ENCODE results near the gene GIPC2. TPM values are rescaled to one million over a fixed set of nuclear protein-coding genes. Genes with fewer than 3 reads are reported as not detected.

The GIPC2 gene
- polyA plus RNA-seq, 2 of the 4 experiments (the other 2 are of a cell fraction) = 0.06 TPM; not detected in 1

DNA sequence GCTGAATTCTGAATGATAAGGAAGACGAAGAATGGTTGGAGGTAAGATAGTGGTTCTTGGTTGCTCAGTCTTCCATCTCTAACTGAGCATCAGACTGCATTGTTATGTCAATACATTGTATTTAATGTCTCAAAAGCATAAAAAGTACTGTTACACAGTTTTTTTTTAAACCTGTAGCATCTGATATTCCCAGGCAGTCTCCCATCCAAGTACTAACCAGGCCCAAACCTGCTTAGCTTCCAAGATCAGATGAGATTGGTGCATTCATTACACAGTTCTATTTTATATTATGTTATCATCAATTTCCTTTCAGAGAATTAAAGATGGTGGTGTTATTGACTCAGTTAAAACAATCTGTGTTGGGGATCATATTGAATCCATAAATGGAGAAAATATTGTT is 48.9 kb downstream of the GIPC2 start:
- Histone ChIP-seq H3K9me3 (no peaks in the 10 kb centered on the region), H3K4me2 (no peak overlapping the region), H3K27ac (no peak overlapping the region), H3K4me1 (peaks cover 8% of the 10 kb centered on the region; the same call in 2 of the 3 replicates), H3K4me3 (no peak overlapping the region)
- 85% methylated on average over 1 of the region's 1 CpG for WGBS (ENCODE audit: missing lambda C conversion rate)
- CTCF ChIA-PET = interaction anchor here (1.6 to 2.1 kb wide), 2 partner anchors 19 to 39 kb away, joined by 3 to 8 read pairs; no protein-coding TSS in a partner anchor
- TF ChIP-seq, protein P1, sequence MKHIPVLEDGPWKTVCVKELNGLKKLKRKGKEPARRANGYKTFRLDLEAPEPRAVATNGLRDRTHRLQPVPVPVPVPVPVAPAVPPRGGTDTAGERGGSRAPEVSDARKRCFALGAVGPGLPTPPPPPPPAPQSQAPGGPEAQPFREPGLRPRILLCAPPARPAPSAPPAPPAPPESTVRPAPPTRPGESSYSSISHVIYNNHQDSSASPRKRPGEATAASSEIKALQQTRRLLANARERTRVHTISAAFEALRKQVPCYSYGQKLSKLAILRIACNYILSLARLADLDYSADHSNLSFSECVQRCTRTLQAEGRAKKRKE (CRISPR knock-in tag; IDR thresholded peaks at IDR 0.05; ENCODE audit: low read depth) = no peak
- TF ChIP-seq NR3C1 (IDR thresholded peaks at IDR 0.05) = no peak
- no peak for TF ChIP-seq SMC3 (IDR thresholded peaks at IDR 0.05)
- TF ChIP-seq FOSL2 (IDR thresholded peaks at IDR 0.05) = no peak
- no peak for TF ChIP-seq FOSL2 (CRISPR knock-in tag; IDR thresholded peaks at IDR 0.05)
- TF ChIP-seq RFX5 (IDR thresholded peaks at IDR 0.05) = no peak
- TF ChIP-seq, protein P2, sequence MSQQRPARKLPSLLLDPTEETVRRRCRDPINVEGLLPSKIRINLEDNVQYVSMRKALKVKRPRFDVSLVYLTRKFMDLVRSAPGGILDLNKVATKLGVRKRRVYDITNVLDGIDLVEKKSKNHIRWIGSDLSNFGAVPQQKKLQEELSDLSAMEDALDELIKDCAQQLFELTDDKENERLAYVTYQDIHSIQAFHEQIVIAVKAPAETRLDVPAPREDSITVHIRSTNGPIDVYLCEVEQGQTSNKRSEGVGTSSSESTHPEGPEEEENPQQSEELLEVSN (IDR thresholded peaks at IDR 0.05; ENCODE audit: borderline replicate concordance, low read depth) = no peak
- no peak for ATAC-seq
- no peak for FAIRE-seq
- POLR2A ChIA-PET = interaction anchor here (1.0 kb wide), 1 partner anchor 90 kb away, joined by 4 read pairs; the partner anchor contains the start of gene DNAJB4
- no peak for DNase-seq (ENCODE audit: low read depth in 1 of 2, low spot score in 1 of 2)

DNA sequence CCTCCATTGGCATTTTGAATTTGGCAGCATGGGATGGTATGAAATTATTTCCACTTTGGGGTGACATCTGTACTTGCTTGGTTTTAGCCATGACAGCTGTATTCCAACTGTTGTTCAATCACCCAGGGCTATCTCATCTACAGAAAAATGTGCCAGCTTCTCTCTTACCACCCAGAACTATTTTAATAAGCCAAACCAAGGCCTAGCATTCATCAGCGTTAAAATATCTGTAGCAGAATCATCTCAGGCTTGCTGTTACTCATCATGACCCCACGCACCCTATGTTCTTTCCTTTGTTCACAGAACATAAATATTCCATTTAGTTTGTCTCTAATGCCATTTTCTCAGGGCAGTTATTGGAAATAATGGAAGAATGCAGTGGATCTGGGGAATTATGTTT is 49.8 kb downstream of the GIPC2 start:
- no peak for ATAC-seq
- peaks cover 8% of the 10 kb centered on the region; the same call in 2 of the 3 replicates for H3K4me1 ChIP-seq
- ChIA-PET CTCF (interaction anchor here (2.1 kb wide), 1 partner anchor 18 kb away, joined by 8 read pairs; no protein-coding TSS in a partner anchor), POLR2A (no interaction called here)
- H3K4me2 ChIP-seq = no peak overlapping the region
- DNase-seq (ENCODE audit: low read depth in 1 of 2, low spot score in 1 of 2) = no peak
- WGBS (ENCODE audit: missing lambda C conversion rate) = 33% methylated on average over 2 of the region's 2 CpGs
- FAIRE-seq = no peak
- H3K9me3 ChIP-seq = no peaks in the 10 kb centered on the region
- H3K4me3 ChIP-seq = no peak overlapping the region
- TF ChIP-seq, protein P3, sequence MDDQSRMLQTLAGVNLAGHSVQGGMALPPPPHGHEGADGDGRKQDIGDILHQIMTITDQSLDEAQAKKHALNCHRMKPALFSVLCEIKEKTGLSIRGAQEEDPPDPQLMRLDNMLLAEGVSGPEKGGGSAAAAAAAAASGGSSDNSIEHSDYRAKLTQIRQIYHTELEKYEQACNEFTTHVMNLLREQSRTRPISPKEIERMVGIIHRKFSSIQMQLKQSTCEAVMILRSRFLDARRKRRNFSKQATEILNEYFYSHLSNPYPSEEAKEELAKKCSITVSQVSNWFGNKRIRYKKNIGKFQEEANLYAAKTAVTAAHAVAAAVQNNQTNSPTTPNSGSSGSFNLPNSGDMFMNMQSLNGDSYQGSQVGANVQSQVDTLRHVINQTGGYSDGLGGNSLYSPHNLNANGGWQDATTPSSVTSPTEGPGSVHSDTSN (IDR thresholded peaks at IDR 0.05) = no peak
- TF ChIP-seq PHF8 (IDR thresholded peaks at IDR 0.05; ENCODE audit: borderline replicate concordance, low read depth) (no peak), BHLHE40 (IDR thresholded peaks at IDR 0.05; ENCODE audit: low read depth, low read length) (no peak), KDM5A (IDR thresholded peaks at IDR 0.05) (no peak), POLR2A (IDR thresholded peaks at IDR 0.05; ENCODE audit: low read length) (no peak), RNF2 (IDR thresholded peaks at IDR 0.05; ENCODE audit: borderline replicate concordance, low read depth) (no peak), RCOR1 (IDR thresholded peaks at IDR 0.05; ENCODE audit: low read depth, low read length) (no peak), CBX2 (IDR thresholded peaks at IDR 0.05; ENCODE audit: borderline replicate concordance, low read depth) (no peak), KDM1A (IDR thresholded peaks at IDR 0.05; ENCODE audit: low read depth) (no peak), HDAC2 (IDR thresholded peaks at IDR 0.05) (no peak), EP300 (IDR thresholded peaks at IDR 0.05) (no peak), NFE2L2 (conservative IDR thresholded peaks at IDR 0.05; ENCODE audit: low read length) (no peak)
- TF ChIP-seq, protein P4, sequence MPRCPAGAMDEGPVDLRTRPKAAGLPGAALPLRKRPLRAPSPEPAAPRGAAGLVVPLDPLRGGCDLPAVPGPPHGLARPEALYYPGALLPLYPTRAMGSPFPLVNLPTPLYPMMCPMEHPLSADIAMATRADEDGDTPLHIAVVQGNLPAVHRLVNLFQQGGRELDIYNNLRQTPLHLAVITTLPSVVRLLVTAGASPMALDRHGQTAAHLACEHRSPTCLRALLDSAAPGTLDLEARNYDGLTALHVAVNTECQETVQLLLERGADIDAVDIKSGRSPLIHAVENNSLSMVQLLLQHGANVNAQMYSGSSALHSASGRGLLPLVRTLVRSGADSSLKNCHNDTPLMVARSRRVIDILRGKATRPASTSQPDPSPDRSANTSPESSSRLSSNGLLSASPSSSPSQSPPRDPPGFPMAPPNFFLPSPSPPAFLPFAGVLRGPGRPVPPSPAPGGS (IDR thresholded peaks at IDR 0.05) = no peak
- TF ChIP-seq, protein P5, sequence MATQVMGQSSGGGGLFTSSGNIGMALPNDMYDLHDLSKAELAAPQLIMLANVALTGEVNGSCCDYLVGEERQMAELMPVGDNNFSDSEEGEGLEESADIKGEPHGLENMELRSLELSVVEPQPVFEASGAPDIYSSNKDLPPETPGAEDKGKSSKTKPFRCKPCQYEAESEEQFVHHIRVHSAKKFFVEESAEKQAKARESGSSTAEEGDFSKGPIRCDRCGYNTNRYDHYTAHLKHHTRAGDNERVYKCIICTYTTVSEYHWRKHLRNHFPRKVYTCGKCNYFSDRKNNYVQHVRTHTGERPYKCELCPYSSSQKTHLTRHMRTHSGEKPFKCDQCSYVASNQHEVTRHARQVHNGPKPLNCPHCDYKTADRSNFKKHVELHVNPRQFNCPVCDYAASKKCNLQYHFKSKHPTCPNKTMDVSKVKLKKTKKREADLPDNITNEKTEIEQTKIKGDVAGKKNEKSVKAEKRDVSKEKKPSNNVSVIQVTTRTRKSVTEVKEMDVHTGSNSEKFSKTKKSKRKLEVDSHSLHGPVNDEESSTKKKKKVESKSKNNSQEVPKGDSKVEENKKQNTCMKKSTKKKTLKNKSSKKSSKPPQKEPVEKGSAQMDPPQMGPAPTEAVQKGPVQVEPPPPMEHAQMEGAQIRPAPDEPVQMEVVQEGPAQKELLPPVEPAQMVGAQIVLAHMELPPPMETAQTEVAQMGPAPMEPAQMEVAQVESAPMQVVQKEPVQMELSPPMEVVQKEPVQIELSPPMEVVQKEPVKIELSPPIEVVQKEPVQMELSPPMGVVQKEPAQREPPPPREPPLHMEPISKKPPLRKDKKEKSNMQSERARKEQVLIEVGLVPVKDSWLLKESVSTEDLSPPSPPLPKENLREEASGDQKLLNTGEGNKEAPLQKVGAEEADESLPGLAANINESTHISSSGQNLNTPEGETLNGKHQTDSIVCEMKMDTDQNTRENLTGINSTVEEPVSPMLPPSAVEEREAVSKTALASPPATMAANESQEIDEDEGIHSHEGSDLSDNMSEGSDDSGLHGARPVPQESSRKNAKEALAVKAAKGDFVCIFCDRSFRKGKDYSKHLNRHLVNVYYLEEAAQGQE (IDR thresholded peaks at IDR 0.05) = no peak
- TF ChIP-seq, protein P6, sequence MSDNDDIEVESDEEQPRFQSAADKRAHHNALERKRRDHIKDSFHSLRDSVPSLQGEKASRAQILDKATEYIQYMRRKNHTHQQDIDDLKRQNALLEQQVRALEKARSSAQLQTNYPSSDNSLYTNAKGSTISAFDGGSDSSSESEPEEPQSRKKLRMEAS (IDR thresholded peaks at IDR 0.05) = no peak
- TF ChIP-seq, protein P7, sequence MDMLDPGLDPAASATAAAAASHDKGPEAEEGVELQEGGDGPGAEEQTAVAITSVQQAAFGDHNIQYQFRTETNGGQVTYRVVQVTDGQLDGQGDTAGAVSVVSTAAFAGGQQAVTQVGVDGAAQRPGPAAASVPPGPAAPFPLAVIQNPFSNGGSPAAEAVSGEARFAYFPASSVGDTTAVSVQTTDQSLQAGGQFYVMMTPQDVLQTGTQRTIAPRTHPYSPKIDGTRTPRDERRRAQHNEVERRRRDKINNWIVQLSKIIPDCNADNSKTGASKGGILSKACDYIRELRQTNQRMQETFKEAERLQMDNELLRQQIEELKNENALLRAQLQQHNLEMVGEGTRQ (IDR thresholded peaks at IDR 0.05) = no peak
- H3K27ac ChIP-seq = peak overlapping the region in 1 of 2 experiments; percentile 19; a peak in 1 of 6 replicates
